UCSD-AML1 (cell line): ENCODE data around the gene ZFHX3.

Experiments used
- DNase-seq: peaks from one replicate; lab custom pipeline; 2025; ENCODE audit not compliant: unreplicated experiment; lab: John Stamatoyannopoulos, UW

Gene ZFHX3

DNA sequence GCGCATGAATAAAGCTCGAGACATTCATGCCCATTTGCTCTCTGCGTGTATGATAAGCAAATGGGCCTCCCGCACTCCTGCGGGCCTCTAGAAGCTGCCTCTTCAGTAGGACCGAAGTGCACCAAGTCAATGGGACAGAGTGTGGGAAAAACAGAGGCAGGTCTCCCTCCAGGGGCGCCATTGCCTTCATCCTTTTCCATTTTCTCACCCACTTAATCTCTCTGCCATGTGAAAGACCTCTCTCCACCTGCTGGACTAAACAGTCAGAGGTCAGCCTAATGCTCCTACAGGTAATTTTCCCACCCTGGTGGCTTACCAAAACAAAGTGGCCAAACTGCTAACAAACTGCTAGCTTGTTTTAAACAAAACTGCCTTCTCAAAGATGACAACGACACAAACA, 210.9 kb downstream of the ZFHX3 start:
- DNase-seq: no peak

DNA sequence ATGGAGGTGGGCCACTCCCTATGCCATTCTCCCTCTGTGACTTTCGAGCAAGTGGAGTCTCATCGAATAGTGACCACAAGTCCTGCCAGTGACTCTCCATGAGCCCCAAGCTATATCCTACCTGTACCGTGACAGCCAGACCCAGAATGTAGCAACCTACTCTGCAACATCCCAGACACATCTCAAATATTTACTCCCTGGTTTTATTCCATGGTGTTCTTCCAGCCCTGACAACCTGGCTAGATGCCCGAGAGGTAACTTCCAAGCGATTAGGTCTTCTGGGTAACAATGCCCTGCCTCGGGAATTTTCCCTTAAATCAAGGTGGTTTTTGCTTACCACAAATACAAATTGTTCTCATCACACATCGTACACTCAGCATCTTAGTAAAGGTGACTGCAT, 211.7 kb downstream of the ZFHX3 start:
- DNase-seq: no peak

DNA sequence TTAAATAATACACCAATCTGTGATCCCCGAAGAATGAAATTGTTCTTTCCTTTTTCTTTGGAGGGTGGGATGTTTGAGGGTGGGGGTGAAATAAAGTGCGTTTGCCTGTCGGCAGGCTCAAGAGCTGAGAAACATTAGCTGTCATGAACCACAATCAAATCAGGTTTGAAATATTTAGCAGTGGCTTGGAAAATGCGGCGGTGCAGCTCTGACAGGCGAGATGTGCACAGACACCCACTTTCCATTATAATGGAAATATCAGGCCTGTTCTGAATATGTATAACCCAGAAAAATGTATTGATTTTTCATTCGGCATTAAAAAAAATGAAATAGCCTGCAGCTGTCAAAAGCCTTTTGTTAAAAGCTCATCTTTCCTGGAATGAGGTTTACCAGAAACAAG, 212.8 kb downstream of the ZFHX3 start:
- DNase-seq: no peak

DNA sequence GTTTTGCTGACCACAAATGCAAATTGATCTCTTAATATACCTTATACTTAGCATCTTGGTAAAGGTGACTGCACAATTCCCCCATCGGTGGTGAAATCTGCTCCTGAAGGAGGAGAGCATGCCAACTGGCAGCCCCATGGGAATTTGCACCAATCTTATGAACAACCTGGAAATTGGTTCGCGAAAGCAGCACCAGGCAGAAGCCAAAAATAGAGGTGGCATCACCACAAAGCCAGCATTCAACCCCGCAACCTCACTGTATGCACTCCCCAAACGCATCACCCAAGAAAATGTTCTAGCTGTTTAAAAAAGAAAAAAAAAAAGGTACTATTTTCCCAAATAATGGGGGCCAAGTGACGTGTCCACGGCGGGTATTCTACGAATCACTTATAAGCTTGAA, 213.4 kb downstream of the ZFHX3 start:
- DNase-seq: no peak

DNA sequence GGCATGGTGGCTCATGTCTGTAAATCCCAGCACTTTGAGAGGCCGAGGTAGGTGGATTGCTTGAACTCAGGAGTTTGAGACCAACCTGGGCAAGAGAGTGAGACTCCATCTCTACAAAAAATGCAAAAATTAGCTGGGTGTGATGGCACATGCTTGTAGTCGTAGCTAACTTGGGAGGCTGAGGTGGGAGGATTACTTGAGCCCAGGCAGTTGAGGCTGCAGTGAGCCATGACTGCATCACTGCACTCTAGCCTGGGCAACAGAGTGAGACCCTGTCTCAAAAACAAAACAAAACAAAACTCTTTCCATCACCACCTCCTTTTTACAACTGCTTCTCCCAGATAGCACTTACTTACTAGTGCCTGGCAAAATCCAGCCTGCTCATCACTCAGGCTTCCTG, 214.0 kb downstream of the ZFHX3 start:
- DNase-seq: no peak

DNA sequence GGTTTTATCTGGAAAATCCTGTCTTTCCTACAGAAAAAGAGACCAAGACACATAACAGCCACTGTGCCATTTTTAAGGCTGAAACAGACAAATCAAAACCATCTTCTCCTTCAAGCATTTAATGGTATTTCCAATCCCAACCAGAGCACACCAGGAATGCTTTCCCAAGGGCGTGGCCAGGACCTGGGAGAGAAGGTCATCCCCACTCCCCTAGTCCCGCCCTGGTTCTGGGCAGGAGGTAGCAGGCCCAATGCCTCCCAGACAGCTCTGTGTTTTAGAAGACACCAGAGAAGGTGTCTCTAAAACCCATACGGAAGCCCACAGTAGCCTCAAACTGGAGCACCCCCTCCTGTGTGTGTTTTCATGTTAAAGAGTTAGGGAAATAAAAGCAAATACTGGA, 214.4 kb downstream of the ZFHX3 start:
- DNase-seq: no peak

DNA sequence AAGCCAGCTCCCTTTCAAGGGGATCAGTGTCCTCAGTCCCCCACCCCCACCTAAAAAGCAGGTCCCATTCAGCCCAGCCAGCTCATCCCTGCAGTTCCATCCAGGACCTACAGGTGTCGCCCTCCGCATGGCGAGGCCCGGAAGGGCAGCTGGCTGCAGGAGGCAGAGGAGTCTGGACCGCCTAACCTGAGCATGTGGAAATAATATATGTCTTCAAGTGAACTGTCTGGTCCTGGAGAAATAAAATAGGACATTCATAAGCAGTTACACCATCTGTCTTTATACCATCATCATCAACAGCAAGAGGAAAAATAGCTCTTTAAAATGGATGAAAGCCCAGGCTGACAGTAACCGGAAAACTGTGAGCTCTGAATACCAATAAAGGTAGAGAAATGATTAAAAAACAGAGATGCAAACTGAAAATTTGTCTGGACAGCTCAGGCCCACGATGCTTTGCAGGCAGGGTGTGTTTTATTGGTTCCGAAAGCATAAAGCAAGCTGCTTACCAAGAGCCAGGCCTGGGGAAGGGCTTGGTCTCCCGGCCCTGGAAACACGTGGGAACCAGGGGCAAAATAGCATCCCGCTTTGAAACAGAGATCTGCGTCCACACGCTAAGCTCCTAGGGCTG, 215.2 kb downstream of the ZFHX3 start:
- DNase-seq: peak; percentile 72

DNA sequence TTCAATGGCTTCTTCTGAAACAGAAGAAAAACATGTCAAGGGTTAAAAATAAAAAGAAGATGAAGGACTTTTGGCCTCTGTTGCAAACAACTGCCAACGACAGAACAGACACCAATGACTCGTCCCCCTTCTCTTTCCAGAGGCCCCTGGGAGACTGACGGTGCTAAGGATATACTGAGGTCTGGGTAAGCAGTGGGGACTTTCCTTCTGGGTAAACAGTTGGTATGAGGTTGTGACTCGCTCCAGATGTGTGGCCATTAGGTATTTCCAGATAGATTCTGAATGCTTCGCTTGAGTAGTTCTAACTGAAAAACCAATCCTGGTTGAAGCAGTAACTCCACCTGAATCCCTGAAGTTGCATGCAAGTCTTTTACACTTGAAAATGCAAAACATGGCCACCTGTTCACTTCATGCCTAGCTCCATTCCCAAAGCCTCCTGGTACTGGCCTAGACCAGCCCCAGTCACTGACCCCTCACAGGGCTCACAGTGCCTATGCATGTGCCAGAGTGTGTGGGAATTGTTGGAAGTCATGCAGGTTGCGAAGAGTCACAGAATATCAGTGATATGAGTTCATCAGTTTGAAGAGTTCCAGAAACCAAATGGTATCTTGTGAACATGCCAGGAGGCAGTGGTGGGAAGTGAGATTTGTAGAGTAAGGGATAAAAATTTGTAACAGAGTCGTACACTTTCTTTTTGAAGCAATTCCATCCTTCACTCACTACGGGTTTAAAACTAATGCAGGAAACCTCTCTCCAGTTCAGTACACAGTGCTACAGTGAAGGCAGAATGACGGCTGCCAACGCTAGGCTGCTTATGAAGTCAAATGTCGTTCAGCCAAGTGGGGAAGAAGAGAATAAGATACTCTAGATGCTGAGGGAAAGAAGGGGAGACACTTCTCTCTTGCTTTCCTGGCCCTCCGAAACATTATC, 217.8 kb downstream of the ZFHX3 start:
- no peak for DNase-seq

DNA sequence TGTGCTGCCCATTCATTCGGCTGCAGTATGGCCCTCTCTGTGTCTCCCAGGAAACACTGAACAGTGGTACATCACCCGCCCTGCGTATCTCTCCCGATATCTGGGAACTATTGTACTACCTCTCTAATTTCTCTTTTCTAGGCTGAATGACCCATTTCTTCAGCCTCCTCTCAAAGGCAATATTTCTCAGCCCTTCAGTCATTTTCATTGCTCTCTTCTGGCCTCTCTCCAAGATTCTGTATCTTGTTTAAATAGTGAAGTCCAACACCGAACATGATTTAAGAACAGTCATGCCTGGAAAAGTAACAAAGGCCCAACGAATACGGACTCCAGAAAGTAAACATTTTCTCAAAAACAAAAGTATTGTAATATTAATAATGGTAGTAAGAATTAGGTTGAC, 220.1 kb downstream of the ZFHX3 start:
- no peak for DNase-seq

DNA sequence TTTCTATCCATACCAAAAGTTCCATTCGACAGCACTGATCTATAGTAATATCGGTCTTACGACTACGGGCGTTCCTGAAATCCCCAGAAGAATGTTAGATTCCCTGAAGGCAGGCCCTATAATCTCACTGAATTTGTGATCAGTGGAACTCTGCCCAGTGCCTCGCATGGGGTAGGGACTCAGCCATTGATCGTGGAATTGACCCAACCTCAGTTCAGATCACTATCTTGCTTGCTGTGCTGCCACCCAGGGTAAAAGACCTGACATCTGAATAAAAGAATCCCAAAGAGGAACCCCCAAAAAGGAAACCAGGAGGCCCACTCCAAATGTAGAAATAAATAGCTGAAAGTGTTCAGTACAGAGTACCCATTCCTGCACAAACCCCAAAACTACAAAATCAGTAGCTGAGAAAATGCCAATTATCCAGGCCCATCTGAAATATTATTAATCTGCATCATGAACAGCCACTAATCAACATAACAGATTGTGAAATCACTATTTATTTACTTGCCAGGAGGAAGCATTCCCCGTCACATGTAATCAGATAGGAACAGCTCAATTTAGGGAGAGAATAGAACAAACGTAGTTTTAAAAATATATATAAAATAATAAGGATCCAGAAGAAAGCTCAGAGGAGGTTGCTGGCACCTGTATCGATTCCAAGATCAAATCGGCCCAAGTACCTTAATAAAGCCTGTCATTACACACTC, 221.9 kb downstream of the ZFHX3 start:
- no peak for DNase-seq

DNA sequence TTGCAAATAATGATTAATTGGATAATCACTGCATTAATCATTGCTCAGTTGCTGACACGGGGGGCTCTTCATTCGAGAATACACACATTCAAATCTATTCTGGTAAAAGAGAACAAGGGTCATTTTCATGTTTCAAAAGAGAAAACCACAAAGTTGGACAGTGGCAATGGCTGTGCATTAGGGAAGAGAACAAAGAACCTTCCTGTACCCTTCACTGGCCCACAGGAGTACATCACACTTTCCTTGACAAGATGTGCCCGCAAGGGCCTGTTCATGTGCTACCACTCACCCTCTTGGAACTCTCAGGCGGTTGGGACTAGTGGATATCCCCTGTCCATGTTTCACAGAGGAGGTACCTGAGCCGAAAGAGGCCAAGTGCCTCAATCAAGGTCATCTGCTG, 223.2 kb downstream of the ZFHX3 start:
- no peak for DNase-seq

DNA sequence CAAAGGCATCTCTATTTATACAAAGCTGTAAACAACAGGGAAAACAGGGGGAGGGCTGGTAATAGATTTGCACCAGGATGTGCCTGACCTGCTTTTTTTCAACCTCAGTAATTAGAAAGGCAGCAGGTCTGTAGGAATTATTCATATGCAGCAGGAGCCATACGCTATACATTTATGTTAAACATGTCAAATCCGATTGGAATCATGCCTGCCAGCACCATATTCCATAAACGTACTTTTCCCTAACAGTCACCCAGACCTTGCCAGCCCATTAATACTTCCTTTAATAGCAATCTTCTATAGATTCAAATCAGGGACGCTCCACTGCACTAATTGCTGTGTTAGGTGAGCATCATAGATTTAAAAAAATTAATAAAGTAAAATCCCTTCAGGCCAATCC, 223.9 kb downstream of the ZFHX3 start:
- DNase-seq: no peak

DNA sequence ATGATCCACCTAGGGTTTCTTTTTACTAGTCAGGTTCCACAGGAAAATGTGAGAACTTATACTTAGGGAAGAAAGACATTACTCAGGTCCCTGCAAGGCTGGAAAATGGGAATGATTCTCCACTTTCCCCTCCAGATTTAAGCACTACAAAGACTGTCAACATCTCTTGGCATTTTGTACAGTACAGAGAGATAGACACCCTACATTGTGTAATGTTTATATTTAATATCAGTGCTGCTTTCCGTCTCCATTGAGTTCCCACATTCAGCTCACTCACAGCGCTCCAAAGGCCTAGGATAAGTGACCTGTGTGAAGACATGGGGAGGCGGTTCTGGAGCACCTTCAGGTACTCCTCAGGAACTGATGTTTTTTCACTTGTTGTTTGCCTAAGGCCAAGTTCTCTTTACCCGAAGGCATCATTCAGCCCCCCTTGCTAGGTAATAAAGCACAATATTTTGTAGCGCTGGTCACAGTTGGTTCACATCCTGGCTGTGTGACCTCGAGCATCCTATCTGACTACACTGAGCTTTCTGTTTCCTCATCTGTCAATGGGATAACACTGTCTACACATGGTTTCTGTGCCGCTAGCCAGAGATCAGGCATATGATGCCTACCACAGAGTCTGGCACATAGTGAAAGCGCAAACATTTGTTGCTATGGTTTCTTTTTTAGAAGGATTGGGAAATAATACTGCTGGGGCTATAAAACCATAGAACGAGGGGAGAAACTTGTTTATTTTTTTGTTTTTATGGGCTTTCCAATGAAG, 226.6 kb downstream of the ZFHX3 start:
- no peak for DNase-seq

DNA sequence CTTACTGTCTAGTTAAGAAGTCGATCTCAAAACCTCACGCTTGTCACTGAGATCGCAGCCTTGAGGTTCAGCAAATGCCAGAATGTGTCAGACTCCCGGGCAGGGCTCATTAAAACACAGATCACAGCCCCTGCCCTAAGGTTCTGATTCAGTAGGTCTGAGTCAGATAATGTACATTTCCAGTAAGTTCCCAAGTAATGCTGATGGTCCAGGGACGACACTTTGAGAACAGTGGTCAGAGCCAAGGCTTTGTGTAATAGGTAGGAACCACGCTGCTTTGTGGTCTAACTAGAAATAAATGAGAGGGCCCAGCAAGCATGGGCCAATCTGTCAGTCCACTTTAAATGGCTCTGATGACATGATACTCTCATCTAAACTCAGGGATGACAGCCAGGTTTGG, 228.6 kb downstream of the ZFHX3 start:
- DNase-seq: no peak

DNA sequence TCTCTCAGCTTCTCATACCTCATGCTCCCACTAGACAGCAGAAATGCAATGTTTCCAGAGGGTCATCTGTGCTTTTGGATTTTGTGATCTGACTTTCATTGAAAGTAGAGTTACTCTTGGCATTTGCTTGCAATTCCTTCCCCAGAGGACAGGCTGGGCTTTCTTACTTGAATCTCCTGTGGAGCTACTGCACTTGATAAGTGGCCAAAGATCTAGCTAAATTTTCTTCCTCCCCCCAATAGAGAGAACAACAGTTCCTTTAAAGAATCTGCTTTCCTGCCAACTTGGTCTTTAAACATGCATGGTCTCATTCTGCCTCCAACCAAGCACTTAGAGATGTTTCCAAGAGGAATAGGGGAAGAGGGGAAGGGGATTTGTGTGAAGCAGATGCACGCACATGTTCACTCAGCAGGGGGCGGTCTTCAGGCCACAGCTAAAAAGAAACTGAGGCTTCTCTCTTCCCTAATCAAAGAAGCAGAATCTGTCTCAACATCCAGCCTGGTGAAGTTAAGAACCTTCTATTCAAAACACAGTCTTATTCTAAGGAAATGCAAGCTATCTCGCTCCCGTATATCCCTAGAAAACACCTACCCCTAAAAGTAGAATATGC, 229.6 kb downstream of the ZFHX3 start:
- DNase-seq: no peak

DNA sequence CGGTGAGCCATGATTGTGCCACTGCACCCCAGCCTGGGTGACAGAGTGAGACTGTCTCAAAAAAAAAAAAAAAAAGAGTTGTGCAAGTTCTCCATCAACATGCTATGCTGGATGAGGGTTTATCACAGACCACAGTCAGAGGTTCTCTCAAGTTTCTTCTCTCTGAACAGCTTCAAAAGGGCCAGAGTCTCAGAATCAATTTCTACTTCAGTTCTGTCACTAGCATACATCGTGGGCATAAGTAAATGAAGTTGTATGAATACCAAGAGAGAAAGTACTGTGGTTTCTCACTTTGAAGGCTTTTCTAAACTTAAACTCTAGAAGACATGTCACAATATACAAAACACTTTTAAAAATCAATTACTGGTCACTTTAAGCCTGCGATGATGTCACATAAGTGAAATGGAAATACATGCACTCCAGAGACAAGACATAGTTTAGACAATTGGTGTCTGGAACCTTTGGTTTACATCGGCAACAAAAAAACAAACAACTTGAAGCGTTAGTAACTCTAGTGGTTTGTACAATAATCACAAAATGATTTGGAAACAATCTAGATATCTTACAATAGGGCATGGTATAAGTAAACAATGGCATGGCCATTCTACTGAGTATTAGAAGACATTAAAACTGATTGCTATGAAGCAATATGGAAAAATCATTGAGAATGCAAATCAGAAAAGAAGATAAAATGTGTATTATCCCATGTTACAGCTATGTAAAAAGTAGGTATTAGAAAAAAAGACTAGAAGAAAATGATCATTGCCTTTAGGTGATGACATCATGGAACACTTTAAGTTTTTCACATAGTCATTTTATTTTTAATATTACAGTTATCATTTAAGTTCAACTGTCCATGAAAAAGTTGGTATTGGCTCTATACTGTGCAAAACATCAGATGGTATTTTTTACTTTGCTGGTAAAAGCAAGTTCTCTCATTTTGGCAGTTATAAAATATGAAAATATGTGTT, 232.3 kb downstream of the ZFHX3 start:
- no peak for DNase-seq

DNA sequence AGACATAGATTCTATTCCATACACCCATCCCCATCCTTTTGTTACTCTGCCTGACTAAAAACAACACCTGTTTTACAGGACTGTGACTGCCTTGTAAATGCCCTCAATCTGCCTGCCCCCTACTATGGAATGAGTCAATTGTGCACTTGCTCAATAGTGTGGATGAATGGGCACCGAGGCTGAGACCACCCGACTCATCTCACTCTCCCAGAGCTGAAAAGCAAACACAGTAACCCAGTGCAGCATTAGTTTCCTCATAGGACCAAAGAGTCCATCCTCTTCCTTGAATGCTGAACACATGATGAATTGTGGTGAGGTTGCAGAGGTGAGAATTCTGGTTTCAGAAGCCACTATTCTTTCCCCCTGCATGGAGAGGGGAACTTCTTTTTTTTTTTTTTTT, 233.7 kb downstream of the ZFHX3 start:
- DNase-seq: no peak

DNA sequence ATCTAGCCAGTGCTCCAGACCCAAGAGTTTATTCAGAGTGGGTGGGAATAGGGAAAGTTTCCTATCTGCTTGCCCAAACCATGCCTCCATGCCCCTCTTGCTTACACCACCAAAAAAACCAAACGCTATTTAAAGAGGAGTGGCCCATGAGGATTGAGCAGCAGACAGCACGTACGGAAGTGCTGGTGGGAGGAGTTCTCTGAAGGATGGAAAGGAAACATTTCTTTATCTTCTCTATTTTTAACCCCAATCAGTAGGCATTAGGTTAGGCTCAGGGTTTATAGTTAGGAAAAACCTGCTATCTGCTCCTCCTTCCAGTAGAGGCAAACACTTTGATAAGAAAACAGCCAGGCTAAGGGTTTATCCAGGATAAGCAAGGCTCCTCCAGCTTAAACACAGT, 235.3 kb downstream of the ZFHX3 start:
- no peak for DNase-seq

DNA sequence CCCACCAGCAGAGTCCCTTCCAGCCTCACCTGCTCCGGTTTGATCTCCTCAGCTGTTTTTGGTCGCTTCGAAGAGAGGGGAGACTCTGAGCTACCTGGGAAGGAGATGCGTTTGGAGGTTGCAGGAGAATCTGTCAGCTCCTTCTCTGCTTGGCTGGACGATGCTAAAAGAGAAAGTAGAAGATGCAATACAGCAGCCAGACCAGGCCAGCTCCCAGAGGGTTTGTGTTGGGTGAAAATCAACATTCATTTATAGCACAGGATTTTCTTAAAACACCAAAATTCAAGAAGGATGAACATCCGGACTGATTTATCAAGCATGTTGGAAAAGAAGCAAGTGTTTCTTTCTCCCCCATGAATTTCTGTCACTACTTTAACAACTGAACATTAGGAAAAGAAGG, 236.1 kb downstream of the ZFHX3 start:
- DNase-seq: no peak
